HG03060 (cell line): Measurements from ENCODE around the gene FAM210A.
"Not testable (repeated sequence)": the region's sequence is repeated elsewhere in the genome, so short reads cannot be mapped to it uniquely, and the experiment has no call there.

Experiments
- ATAC-seq: cut with Tn5 transposase; IDR thresholded peaks from one replicate; pipeline ENCODE4 v1.9.1; 2021; ENCODE audit warnings: low read depth, moderate number of reproducible peaks; ENCODE audit not compliant: unreplicated experiment

FAM210A gene

DNA sequence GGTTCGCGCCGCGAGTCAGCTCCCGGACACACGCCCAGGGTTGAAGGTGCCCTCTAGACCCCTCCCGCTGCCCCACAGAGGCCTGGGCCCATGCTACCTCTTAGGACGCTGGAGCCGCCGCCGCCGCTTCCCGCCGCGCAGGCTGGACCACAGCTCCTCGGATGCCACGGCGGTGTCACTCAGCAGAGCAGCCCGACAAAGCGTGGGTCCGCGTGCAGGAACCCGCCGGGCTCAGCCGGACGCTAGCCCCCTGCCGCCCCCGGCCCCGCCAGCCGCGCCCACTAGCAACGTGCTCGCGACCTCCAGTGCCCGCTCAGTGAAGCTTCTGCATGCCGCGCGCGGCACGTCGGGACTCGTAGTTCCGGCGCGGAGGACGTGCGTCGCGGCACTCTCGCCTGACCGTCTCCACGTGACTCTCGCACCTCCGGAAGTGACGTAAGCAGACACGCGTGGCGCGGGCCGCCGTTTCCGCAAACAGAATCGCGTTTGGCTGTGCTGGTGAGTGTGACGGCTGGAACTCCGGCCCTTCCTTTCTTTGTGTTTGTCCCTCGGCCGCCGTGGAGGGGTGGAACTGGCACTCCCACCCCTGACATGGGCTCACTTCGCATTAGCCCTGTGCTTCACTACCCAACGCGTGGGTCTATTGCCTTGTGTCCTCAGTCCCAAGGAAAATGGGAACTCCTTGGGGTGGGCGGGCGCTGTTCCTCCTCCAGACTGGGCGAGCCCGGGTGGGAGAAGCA is at the start of gene FAM210A, which contains the start of gene RNMT:
TSS of gene FAM210A (minus strand) at position 327 of the 740 bp plus-strand sequence. CDS start 44,481 bp downstream, outside the sequence.
TSS of gene RNMT (plus strand) at position 442 of the 740 bp plus-strand sequence. CDS start 4,845 bp downstream, outside the sequence.
- ATAC-seq = peak; percentile 80

GRCh38 chr18:13775058-13775457 is 48.7 kb upstream of the FAM210A start:
- no peak for ATAC-seq

- no peak for ATAC-seq
These were observed 36.5 kb upstream of the FAM210A start for GRCh38 chr18:13762690-13763439.

GRCh38 chr18:13760047-13760446 is 33.7 kb upstream of the FAM210A start:
- ATAC-seq = no peak

DNA sequence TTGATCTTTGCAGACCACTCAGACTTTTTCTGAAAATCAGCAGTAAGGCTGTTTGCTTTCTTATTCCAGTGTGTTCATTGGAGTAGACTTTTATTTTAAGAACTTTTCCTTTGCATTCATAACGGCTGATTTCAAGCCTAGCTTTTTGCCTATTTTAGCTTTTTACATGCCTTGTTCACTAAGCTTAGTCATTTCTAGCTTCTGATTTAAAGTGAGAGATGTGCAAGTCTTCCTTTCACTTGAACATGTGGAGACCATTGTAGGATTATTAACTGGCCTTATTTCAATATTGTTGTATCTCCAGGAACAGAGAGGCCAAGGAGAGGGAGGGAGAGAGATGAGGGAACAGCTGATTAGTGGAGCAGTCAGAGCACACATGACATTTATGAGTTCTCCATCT is 32.3 kb upstream of the FAM210A start:
- no peak for ATAC-seq

GRCh38 chr18:13756671-13757070 is 30.3 kb upstream of the FAM210A start:
- no peak for ATAC-seq

DNA sequence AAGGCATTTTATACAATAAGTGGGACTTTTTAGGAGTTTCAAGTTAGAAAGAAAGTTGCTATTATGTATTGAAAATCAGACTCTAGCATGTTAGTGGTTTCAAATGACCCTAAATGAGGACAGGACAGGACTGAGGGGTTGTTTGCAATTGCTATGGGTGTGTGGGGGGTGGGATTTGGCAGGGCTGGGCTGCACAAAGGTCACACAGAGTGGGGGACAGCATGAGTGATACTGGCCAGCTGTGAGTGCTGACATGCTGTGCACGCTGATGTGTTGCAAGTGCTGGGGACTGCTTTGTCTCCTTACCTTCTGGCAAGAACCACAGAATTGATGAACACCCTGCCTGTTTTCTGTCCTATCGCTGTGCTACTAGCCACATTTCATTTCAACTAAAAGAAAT is 29.9 kb upstream of the FAM210A start:
- no peak for ATAC-seq

GRCh38 chr18:13751599-13751998 is 25.2 kb upstream of the FAM210A start:
- ATAC-seq = not testable (repeated sequence)

GRCh38 chr18:13746633-13747032 is 20.3 kb upstream of the FAM210A start:
- no peak for ATAC-seq

GRCh38 chr18:13745696-13746095 is 19.3 kb upstream of the FAM210A start:
- ATAC-seq = no peak

GRCh38 chr18:13735681-13736080 is 9.3 kb upstream of the FAM210A start:
- no peak for ATAC-seq

DNA sequence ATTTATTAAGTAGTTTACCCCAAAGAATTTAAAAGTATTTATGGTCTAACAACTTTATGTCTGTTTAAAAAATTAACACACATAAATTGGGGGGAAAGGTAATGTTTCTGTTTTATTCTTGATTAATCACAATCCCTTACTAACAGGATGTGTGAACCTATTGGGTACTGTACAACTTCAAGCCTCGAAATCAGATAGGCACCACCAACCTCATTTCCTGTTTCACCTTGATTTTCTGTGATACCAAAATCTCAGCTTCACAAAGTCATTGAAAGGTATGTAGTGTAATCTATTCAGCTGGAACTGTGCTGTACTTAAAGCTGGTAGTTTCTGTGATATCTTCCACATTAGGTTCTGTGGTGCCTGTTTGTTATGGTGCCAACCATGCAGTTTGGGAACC is 4.1 kb upstream of the FAM210A start:
- ATAC-seq = no peak

DNA sequence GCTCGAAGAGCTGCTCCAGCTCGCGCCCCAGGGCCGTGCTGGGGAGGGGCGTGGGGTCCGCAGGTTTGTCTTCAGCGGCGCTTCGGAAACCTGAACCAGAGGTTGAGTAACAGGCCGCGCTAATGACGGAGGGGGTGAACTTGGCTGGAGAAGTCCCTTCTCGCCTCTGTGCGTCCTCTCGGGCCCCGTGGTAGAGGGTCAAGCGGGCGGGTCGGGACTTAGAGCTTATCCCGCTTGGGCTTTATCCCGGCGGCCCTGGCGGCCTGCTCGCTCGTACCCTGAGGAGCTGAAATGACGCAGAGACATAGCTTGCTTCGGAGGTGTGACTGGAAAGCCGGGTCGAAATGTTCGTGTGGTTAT is 594 bp upstream of the FAM210A start:
- ATAC-seq = no peak

DNA sequence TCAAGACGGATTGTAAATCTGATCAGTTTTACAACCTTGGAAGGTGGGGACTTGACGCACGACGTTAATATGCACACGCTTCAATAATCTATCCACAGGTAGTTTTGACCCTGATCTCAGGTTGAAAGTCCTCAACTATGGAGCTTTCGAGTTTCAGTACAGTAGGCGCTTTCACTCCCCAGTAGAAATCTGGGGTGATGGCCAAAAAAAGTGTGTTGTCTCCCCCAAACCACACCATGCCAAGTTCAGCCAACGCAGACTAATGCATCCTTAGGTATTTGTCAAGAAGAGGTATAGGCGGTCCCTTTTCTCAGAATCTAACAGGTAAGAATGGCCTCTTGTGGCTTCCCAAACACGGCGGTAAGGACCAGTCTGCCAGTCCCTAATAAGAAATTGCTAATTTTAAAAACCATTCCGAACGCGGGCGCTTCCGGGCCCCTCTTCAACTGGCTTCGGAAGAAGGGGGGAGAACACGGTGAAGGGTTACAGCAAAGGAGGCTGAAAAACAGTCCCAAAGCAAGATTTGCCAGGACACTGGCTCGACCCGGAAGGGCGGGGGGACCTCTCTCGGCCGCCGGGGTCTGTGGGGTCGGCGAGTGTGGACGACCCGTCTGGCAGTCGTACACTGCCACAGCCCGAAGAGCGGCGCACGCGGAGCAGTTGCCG is 659 bp downstream of the FAM210A start:
- ATAC-seq = no peak

DNA sequence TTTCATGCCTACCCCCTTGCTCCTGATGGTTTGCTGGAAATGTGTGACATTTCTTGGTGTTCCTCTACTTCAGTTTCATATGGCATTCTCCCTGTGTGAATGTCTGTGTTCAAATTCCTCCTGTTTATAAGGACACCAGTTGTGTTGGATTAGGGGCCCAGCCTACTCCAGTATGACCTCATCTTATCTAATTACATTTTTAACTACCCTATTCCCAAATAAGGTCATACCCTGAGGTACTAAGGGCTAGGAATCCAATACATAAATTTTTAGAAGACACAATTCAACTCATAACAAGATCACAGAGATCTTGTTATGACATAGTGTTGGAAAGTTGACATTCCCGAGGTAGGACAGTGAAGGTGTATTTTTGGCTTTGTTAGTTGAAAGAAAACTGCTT is 5.5 kb downstream of the FAM210A start:
- no peak for ATAC-seq

DNA sequence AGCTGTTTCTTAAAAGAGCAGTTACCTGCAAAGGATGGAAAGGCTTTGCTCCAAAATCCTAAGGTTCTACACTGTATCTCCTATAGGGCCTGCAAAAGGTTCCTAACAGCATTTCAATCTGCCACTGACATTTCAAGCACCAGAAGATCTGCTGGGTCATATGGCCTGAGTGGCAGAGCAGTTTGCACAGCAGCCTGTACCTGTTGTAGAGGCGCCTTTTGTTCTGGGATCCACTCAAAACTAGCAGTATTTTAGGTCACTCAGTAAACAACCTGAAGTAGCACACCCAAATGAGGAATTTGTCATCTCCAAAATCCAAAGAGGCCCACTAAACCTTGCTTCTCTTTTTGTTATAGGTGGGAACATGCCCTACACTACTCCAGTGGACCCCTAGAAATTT is 6.2 kb downstream of the FAM210A start:
- ATAC-seq = no peak

- ATAC-seq = no peak
These were observed 9.4 kb downstream of the FAM210A start for GRCh38 chr18:13716916-13717315.

- ATAC-seq = no peak
These were observed 11.0 kb downstream of the FAM210A start for GRCh38 chr18:13715330-13715729.

DNA sequence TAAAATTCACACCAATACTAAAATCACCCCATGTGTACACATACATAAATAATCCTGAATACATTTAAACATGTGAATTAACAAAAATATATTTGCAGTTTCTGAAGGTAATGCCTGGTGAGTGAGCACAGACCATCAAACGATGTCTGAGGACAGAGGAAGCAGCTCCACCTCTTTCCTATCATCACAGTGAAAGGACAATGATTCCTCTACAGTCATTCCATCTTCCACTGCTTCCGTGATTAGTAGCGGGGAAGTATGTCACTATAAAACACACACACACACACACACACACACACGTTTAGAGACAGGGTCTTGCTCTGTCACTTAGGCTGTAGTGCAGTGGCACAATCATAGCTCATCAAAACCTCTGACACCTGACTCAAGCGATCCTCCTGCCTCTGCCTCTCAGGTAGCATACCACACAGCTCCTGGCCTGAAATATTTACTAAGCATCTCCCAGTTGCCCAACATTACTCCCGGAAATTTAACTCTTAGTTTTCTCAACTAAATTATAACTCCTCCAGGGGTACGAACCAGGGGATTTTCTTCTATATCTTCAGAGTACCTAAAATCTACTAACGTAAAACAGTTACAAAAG is 12.8 kb downstream of the FAM210A start:
- ATAC-seq = no peak

GRCh38 chr18:13712400-13713131 is 13.8 kb downstream of the FAM210A start:
- no peak for ATAC-seq
